ENCODE data around the gene WDR88. TPM values are rescaled to one million over a fixed set of nuclear protein-coding genes. Genes with fewer than 3 reads are reported as not detected.

Gene WDR88
- polyA plus RNA-seq, 1 experiment, result not detected

DNA sequence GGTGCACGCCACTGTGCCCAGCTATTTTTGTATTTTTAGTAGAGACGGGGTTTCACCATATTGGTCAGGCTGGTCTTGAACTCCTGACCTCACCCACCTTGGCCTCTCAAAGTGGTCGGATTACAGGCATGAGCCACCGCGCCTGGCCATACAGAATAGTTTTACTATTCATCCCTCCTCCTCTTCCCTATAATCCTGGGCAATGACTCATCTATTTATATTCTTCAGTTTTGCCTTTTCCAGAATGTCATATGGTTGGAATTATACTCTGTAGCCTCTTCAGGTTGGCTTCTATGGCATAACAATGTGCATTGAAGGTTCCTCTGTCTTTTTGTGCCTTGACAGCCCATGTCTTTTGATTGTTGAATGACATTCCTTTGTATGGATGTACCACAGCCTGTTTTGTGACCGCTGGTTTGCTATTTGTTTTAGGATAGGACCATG lies 40.0 kb downstream of the WDR88 start:
- DNase-seq (ENCODE audit: low read depth, low spot score), result no peak
- CTCF ChIA-PET, result interaction anchor here (1.0 to 4.8 kb wide), 2 partner anchors 12 to 28 kb away, joined by 3 to 23 read pairs; no protein-coding TSS in a partner anchor
- POLR2A ChIA-PET, result no interaction called here
- Histone ChIP-seq H3K27me3 (ENCODE audit: control insufficient read depth, insufficient read depth, low read length) (no peaks in the 10 kb centered on the region), H3K27ac (ENCODE audit: low read depth, low read length) (no peak overlapping the region), H3K4me3 (ENCODE audit: low read depth, low read length) (no peak overlapping the region), H3K9me3 (ENCODE audit: control insufficient read depth, insufficient read depth, low read length) (peaks cover 4% of the 10 kb centered on the region; the same call in 1 of the 2 replicates)
- TF ChIP-seq, protein P1, sequence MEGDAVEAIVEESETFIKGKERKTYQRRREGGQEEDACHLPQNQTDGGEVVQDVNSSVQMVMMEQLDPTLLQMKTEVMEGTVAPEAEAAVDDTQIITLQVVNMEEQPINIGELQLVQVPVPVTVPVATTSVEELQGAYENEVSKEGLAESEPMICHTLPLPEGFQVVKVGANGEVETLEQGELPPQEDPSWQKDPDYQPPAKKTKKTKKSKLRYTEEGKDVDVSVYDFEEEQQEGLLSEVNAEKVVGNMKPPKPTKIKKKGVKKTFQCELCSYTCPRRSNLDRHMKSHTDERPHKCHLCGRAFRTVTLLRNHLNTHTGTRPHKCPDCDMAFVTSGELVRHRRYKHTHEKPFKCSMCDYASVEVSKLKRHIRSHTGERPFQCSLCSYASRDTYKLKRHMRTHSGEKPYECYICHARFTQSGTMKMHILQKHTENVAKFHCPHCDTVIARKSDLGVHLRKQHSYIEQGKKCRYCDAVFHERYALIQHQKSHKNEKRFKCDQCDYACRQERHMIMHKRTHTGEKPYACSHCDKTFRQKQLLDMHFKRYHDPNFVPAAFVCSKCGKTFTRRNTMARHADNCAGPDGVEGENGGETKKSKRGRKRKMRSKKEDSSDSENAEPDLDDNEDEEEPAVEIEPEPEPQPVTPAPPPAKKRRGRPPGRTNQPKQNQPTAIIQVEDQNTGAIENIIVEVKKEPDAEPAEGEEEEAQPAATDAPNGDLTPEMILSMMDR (IDR thresholded peaks at IDR 0.05; ENCODE audit: low read depth, low read length), result no peak

DNA sequence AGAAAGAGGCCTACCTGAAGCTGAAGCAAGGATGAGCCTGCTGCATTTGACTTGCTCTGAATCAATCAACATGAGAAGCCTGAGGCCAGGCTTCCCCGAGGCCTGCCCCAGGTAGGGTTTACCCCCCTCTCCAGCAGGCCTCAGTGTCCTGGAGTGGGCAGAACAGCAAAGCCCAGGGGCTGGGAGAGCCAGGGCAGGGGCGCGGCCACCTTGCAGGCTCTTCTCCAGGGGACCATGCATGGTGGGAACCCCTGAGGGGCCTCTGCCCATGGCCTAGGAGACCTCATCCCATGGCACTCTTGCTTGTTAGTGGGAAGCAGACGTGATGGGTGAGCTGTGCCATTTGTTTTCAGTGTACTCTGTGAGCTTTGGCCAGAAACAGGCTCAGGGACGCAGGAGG lies 42.3 kb downstream of the WDR88 start:
- no peaks in the 10 kb centered on the region for H3K9me3 ChIP-seq (ENCODE audit: control insufficient read depth, insufficient read depth, low read length)
- TF ChIP-seq, protein P1 (IDR thresholded peaks at IDR 0.05; ENCODE audit: low read depth, low read length), result no peak
- no peak overlapping the region for H3K27ac ChIP-seq (ENCODE audit: low read depth, low read length)
- CTCF ChIA-PET, result interaction anchor here (1.1 kb wide), 2 partner anchors 10 to 30 kb away, joined by 3 to 4 read pairs; no protein-coding TSS in a partner anchor
- DNase-seq (ENCODE audit: low read depth, low spot score), result no peak
- no peak overlapping the region for H3K4me3 ChIP-seq (ENCODE audit: low read depth, low read length)
- H3K27me3 ChIP-seq (ENCODE audit: control insufficient read depth, insufficient read depth, low read length), result no peaks in the 10 kb centered on the region
- POLR2A ChIA-PET, result interaction anchor here (1.2 kb wide), 1 partner anchor 22 kb away, joined by 3 read pairs; no protein-coding TSS in a partner anchor

DNA sequence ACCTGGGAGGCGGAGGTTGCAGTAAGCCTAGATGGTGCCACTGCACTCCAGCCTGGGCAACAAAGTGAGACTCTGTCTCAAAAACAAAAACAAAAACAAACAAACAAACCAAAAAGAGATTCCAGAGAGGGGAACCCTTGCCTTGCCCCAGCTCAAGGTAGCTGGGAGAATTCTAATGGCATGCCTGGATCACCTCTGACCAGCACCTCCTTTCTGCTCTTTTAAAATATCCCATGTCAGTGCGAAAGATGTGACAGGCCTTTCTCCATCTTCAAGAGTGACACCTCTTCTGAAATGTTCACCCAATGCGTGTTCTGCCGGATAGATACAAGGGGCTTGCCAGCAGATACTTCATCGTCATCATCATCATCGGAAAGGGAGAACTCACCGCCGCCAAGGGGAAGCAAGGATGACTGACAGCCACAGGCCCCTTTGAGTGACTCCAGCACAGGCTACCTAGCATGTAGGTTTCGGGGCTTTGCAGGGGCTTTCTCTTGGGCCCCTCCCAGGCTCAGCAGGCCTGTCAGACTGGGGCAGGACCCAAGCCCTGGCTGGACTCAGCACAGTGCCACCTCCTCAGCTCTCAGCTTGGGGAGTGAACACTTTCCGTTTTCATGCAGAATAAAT lies 43.4 kb downstream of the WDR88 start:
- H3K27me3 ChIP-seq (ENCODE audit: control insufficient read depth, insufficient read depth, low read length), result no peaks in the 10 kb centered on the region
- ChIA-PET POLR2A (no interaction called here), CTCF (interaction anchor here (1.0 to 4.3 kb wide), 5 partner anchors 9 to 199 kb away, joined by 3 to 29 read pairs (median 12); no protein-coding TSS in a partner anchor)
- H3K27ac ChIP-seq (ENCODE audit: low read depth, low read length), result no peak overlapping the region
- H3K4me3 ChIP-seq (ENCODE audit: low read depth, low read length), result peak overlapping the region; percentile 82
- TF ChIP-seq, protein P1 (IDR thresholded peaks at IDR 0.05; ENCODE audit: low read depth, low read length), result no peak
- no peak for DNase-seq (ENCODE audit: low read depth, low spot score)
- H3K9me3 ChIP-seq (ENCODE audit: control insufficient read depth, insufficient read depth, low read length), result no peaks in the 10 kb centered on the region

DNA sequence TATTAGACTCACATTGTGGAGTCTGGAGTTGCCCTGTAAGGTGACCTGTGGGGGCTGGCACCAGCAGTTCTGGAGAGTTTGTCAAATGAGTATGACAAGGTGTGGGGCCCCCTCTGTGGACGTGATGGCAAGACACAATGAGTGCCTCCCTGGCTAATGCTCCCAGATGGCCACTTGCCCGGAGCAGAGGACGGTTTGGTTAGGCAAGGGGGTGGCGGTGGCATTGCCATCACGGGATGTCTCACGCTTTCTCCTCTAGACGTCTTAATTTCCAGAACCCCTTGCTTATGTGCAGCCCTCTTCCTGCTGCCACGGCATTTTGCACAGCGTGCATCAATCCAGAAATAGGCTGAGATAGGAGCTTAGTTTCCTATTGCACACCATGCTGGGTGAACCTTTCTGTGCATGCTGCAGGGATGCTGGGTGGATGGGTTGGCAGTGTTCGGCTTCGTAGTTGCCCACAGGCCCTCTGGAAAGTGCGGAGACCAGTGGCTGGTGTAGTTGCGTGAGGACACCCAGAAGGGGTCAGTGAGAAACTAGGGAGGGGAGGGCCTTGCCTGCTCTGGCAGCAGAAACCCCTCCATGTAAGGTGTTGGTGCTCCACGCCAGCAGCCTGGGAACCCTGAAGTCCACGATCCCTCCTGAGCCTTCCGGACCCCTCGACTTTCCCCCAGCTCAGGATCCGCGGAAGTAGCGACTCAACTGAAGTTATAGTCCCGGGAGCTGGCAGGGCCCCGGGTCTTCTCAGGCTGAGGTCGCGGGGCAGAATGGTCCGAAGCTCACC lies 44.2 kb downstream of the WDR88 start:
- no peak for DNase-seq (ENCODE audit: low read depth, low spot score)
- CTCF ChIA-PET, result interaction anchor here (0.8 to 4.3 kb wide), 10 partner anchors 9 to 595 kb away, joined by 3 to 29 read pairs (median 4); no protein-coding TSS in a partner anchor
- Histone ChIP-seq H3K27me3 (ENCODE audit: control insufficient read depth, insufficient read depth, low read length) (no peaks in the 10 kb centered on the region), H3K9me3 (ENCODE audit: control insufficient read depth, insufficient read depth, low read length) (no peaks in the 10 kb centered on the region), H3K4me3 (ENCODE audit: low read depth, low read length) (peak overlapping the region; percentile 82), H3K27ac (ENCODE audit: low read depth, low read length) (peak overlapping the region; percentile 68)
- POLR2A ChIA-PET, result interaction anchor here (0.6 to 1.5 kb wide), 11 partner anchors 10 to 959 kb away, joined by 3 to 12 read pairs (median 4); partner anchors contain the start of gene KCTD15
- TF ChIP-seq, protein P1 (IDR thresholded peaks at IDR 0.05; ENCODE audit: low read depth, low read length), result no peak
